Stomach (tissue), 9 donors: Measurements from ENCODE around the gene LHFPL4. TPM values are rescaled to one million over a fixed set of nuclear protein-coding genes. Genes with fewer than 3 reads are reported as not detected.

ENCODE experiments used
- DNase-seq, 2 donors: peaks; one replicate each; pipeline versions ENCODE4 v3.0.0 to v3.0.0-alpha.2; 2013 to 2019
- H3K27ac ChIP-seq, 5 donors: fragments of 200-600 bp in 4 of 5; sonication (generic) in 4 of 5; one replicate each; pipeline ENCODE4 v1.5.1; 2013 to 2019; ENCODE audit warnings: mild to moderate bottlenecking in 1 of 5, moderate library complexity in 1 of 5
- H3K27me3 ChIP-seq, 3 donors: fragments of 200-600 bp; sonication (generic); one replicate each; pipeline ENCODE4 v1.5.1; 2017 to 2019; ENCODE audit warnings: mixed run types in 1 of 3
- H3K36me3 ChIP-seq, 4 donors: fragments of 200-600 bp; sonication (generic); 1 replicate in 3 of 4; 2 replicates in 1 of 4; pipeline ENCODE4 v1.5.1; 2016 to 2019
- H3K4me1 ChIP-seq, 4 donors: fragments of 200-600 bp; sonication (generic); one replicate each; pipeline ENCODE4 v1.5.1; 2016 to 2019
- H3K4me3 ChIP-seq, 4 donors: fragments of 200-600 bp; sonication (generic) in 3 of 4; one replicate each; pipeline ENCODE4 v1.5.1; 2016 to 2019; ENCODE audit warnings: mild to moderate bottlenecking in 1 of 4
- H3K9me3 ChIP-seq, 4 donors: fragments of 200-600 bp; sonication (generic); one replicate each; pipeline ENCODE4 v1.5.1; 2016 to 2019
- CTCF ChIP-seq, 7 experiments: fragments of 450-650 bp in 4 of 7; fragments of 200-600 bp in 3 of 7; sonication (generic) in 3 of 7; IDR thresholded peaks; one replicate each; pipeline ENCODE4 v1.5.1; 2016 to 2019; ENCODE audit warnings: antibody characterized with exemption in 7 of 7, control low read depth in 2 of 7, mild to moderate bottlenecking in 1 of 7
- EP300 ChIP-seq: sonication (generic); formaldehyde crosslinking; IDR thresholded peaks from one replicate; pipeline ENCODE4 v1.6.1; 2017; ENCODE audit warnings: antibody characterized with exemption
- POLR2A ChIP-seq, 4 donors: fragments of 450-650 bp; IDR thresholded peaks; one replicate each; pipeline ENCODE4 v1.6.1; 2016; ENCODE audit warnings: antibody characterized with exemption in 4 of 4, control low read depth in 2 of 4, mild to moderate bottlenecking in 1 of 4, moderate library complexity in 1 of 4
- POLR2AphosphoS5 ChIP-seq, 3 donors: sonication (generic); formaldehyde crosslinking; IDR thresholded peaks; one replicate each; pipeline ENCODE4 v1.6.1; 2016; ENCODE audit warnings: antibody characterized with exemption in 3 of 3
- WGBS, 5 donors: extraction: QIAGEN DNeasy Blood & Tissue Kit in 3 of 5; methylation state at CpG; one replicate each; pipeline versions ENCODE4 v1.1.5 to v1.1.7; 2013 to 2018; 5-methylcytosine and 5-hydroxymethylcytosine counted together
- intact Hi-C: fragments of 100-400 bp; cut with DNase I; formaldehyde crosslinking; loops from one replicate; pipeline ENCODE4 v1.15.1; 2023; ENCODE audit warnings: low total_unique reads
- polyA plus RNA-seq, 3 donors: library from polyadenylated mRNA; stranded (reverse); fragments of 200-250 nt; gene quantifications; one replicate each; pipeline ENCODE4 v1.2.3, GENCODE V29; 2013
- total RNA-seq, 5 donors: library from RNA; depleted of rRNA; stranded (reverse); fragments of >200 nt; gene quantifications; one replicate each; pipeline versions ENCODE4 v1.1.0 to v1.2.3, GENCODE V29; 2014 to 2016
- donor health status: healthy with polysubstance abuse.
- donor health status: Bipolar disorder and iron deficiency.
- donor health status: healthy.

The LHFPL4 gene
- total and polyA plus RNA-seq, 8 donors = 0.06 to 0.92 (median 0.25) TPM; not detected in 4

DNA sequence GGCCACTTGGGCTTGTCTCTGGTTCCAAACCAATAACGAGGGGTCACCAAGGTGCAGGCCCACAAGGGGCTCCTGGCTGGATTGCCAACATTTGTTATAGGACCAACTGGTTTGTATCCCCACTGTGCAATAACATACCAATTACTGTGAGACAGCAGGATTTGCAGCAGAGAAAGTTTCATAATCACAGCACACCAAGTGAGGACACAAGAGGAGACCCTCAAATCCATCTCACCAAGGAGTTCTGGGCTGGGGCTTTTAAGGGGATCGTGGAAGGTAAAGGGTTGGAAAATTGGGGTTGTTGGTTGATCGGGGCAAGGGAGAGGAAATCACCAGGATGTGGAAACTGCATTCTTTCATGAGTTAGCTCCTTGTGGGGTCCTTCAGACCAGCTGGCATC is 29.7 kb upstream of the LHFPL4 start:
- no peak overlapping the region for H3K4me3 ChIP-seq
- intact Hi-C loops = no loop called here
- no peak overlapping the region for H3K27ac ChIP-seq
- 80 to 89% (median 85%) methylated on average over 3 of the region's 3 CpGs for WGBS, 5 donors
- H3K4me1 ChIP-seq = no peaks in the 10 kb centered on the region
- DNase-seq = no peak
- TF ChIP-seq CTCF (IDR thresholded peaks at IDR 0.05) (no peak), POLR2A (IDR thresholded peaks at IDR 0.05) (no peak), POLR2AphosphoS5 (IDR thresholded peaks at IDR 0.05) (no peak), EP300 (no peak)
- H3K36me3 ChIP-seq = no peaks in the 10 kb centered on the region
- H3K27me3 ChIP-seq = no peaks in the 10 kb centered on the region
- H3K9me3 ChIP-seq = peaks cover 0 to 12% (median 12%) of the 10 kb centered on the region in 4 donors

GRCh38 chr3:9582332-9582731 is 28.7 kb upstream of the LHFPL4 start:
- TF ChIP-seq POLR2A (IDR thresholded peaks at IDR 0.05) = no peak
- TF ChIP-seq POLR2AphosphoS5 (IDR thresholded peaks at IDR 0.05) = no peak
- 56 to 72% (median 69%) methylated on average over 3 of the region's 3 CpGs for WGBS, 5 donors
- Histone ChIP-seq H3K9me3 (peaks cover 0 to 12% (median 12%) of the 10 kb centered on the region in 4 donors), H3K4me1 (no peaks in the 10 kb centered on the region), H3K27ac (no peak overlapping the region), H3K27me3 (no peaks in the 10 kb centered on the region), H3K4me3 (no peak overlapping the region), H3K36me3 (no peaks in the 10 kb centered on the region)
- intact Hi-C loops = no loop called here
- DNase-seq = no peak

DNA sequence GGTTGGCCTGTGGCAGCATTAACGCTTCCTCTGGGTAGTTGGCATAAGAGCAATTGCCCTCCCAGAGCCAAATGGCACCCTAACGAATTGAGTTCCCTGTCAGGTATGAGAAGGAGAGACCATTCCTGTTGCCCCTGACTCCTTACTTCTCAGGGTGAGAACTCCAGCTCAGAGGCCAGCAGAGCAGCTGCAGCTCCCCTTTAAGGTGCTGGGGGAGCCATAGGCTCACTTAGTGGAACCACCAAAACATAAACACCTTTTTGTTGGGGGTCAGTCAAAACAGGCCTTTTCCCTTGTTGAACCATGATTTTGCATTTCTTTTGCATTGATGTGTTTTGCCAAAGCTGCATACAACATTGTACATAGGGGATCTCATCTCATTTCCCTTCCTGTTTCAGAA is 28.1 kb upstream of the LHFPL4 start:
- no peaks in the 10 kb centered on the region for H3K4me1 ChIP-seq
- H3K36me3 ChIP-seq = no peaks in the 10 kb centered on the region
- WGBS, 5 donors = 51 to 70% (median 59%) methylated on average over 2 of the region's 2 CpGs
- no peak overlapping the region for H3K27ac ChIP-seq
- DNase-seq = no peak
- intact Hi-C loops = no loop called here
- H3K4me3 ChIP-seq = no peak overlapping the region
- no peak for TF ChIP-seq POLR2A (IDR thresholded peaks at IDR 0.05)
- no peak for TF ChIP-seq POLR2AphosphoS5 (IDR thresholded peaks at IDR 0.05)
- no peak for TF ChIP-seq CTCF (IDR thresholded peaks at IDR 0.05)
- TF ChIP-seq EP300 = no peak
- H3K27me3 ChIP-seq = no peaks in the 10 kb centered on the region
- H3K9me3 ChIP-seq = peaks cover 0 to 12% (median 12%) of the 10 kb centered on the region in 4 donors

DNA sequence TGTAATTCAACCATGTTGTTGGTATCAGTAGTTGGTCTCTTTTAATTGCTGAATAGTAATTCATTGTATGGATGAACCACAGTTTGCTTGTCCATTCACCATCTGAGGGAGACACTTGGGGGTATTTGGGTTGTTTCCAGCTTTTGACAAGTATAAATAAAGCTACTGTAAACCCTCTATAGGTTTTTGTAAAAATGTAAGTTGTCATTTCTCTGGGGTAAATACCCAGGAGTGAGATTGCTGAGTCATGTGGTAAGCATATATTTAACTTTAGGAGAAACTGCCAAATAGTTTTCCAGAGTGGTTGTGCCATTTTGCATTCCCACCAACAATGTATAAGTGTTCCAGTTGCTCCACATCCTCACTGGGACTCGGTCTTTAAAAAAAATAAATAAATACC is 15.4 kb upstream of the LHFPL4 start:
- Histone ChIP-seq H3K4me1 (no peaks in the 10 kb centered on the region), H3K27me3 (no peaks in the 10 kb centered on the region), H3K27ac (no peak overlapping the region), H3K4me3 (no peak overlapping the region), H3K36me3 (no peaks in the 10 kb centered on the region), H3K9me3 (peaks cover 0 to 28% (median 16%) of the 10 kb centered on the region in 4 donors)
- no peak for DNase-seq
- 71 to 100% (median 91%) methylated on average over 1 of the region's 1 CpG for WGBS, 5 donors
- no peak for TF ChIP-seq EP300
- TF ChIP-seq POLR2A (IDR thresholded peaks at IDR 0.05) = no peak
- no peak for TF ChIP-seq POLR2AphosphoS5 (IDR thresholded peaks at IDR 0.05)
- no peak for TF ChIP-seq CTCF (IDR thresholded peaks at IDR 0.05)
- intact Hi-C loops = no loop called here

GRCh38 chr3:9565316-9565715 is 11.7 kb upstream of the LHFPL4 start:
- TF ChIP-seq POLR2AphosphoS5 (IDR thresholded peaks at IDR 0.05) (no peak), CTCF (IDR thresholded peaks at IDR 0.05) (no peak), EP300 (no peak), POLR2A (IDR thresholded peaks at IDR 0.05) (no peak)
- 87 to 94% (median 93%) methylated on average over 2 of the region's 2 CpGs for WGBS, 5 donors
- H3K4me3 ChIP-seq = no peak overlapping the region
- DNase-seq = no peak
- H3K9me3 ChIP-seq = peaks cover 0 to 31% (median 18%) of the 10 kb centered on the region in 4 donors
- H3K27ac ChIP-seq = no peak overlapping the region
- no peaks in the 10 kb centered on the region for H3K36me3 ChIP-seq
- intact Hi-C loops = no loop called here
- H3K27me3 ChIP-seq = no peaks in the 10 kb centered on the region
- H3K4me1 ChIP-seq = no peaks in the 10 kb centered on the region
